Fibroblast of skin of back (primary cell): Measurements from ENCODE around the gene MAST1.
"Not testable (repeated sequence)": the region's sequence is repeated elsewhere in the genome, so short reads cannot be mapped to it uniquely, and the experiment has no call there.

Experiments
- DNase-seq: peaks from one replicate; pipeline ENCODE4 v3.0.0-alpha.2; 2013

Gene MAST1

DNA sequence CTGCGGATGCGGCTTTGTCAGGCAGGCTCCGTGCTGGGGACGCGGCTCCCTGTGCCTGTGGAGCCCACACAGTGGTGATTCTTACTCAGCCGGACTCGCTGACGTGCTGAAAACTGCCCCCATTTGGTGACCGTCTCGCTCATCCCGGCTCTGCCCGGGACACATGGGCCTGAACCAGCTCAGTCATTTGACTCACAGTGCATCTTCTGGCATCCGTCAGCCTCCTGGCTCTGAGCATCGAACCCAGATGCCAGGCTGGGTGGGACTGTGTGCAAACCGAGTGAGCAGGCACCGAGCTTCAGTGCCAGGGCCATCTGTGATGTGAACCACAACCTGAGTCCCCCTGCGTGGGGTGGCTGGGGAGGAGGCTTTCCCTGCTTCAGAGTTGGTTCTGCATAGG is 58.1 kb downstream of the MAST1 start:
- no peak for DNase-seq

DNA sequence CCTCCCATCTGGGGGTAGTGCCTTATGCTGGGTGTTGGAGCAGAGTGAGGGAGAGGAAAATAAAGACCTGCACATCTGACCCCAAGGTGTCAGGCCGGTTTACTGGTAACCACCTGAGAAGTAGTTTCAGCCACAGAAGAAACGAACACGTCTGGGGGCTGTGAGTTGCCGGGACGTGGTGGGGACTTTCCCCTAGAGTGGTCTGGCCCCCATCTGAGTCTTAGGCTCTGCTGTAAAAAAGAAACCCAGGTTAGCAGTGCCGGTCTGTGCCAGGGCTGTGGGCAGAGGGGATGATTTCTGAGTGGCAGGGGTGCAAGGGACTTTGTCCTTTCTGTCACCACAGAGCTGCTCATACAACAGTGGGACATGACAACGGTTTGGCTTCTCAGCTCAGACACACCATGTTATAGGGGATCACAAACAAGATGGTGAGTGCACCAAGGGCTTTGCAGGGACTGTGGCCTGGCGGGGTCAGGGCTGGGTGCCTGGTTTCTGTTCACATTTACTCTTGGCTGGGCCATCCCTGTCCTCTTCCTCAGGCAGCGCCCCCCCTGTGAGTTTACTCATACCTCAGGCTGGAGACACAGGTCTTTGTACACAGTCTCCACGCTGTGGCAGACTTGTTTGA is 61.7 kb downstream of the MAST1 start:
- no peak for DNase-seq

DNA sequence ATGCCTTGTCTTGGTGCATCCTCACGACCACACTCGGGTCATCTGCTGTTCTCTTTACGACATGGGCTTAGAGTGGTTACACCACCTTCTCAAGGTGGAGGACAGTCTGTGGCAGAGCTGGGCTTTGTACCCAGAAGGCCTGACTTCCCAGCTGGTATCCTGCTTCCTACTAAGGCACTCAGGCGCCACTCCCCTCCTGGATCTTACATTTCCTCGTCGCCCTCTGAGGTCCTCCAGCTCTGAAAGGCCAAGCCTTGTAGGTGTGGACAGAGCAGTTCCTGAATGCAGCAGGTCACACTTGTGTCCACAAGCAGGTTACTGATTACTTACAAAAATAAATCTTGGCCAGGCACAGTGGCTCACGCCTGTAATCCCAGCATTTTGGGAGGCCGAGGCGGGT is 68.9 kb downstream of the MAST1 start:
- no peak for DNase-seq

DNA sequence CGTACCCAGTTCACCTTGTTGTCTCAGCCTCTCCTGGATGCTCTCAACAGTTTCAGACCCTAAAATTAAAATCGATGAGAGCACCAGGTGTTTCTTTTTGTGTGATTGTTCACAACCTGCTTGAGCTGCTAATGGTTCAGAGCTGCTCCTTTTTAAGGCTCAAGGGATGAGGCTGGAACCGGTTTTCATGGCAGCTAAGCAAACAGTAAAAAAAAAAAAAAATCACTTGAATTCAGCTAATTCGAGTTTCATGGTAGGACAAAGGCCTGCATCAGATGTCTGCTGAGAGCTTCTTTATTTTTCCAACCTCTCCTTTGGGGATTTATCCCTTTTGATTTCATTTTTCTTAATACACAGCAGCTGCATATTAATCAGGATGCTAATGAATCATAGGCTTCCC is 74.3 kb downstream of the MAST1 start:
- no peak for DNase-seq

DNA sequence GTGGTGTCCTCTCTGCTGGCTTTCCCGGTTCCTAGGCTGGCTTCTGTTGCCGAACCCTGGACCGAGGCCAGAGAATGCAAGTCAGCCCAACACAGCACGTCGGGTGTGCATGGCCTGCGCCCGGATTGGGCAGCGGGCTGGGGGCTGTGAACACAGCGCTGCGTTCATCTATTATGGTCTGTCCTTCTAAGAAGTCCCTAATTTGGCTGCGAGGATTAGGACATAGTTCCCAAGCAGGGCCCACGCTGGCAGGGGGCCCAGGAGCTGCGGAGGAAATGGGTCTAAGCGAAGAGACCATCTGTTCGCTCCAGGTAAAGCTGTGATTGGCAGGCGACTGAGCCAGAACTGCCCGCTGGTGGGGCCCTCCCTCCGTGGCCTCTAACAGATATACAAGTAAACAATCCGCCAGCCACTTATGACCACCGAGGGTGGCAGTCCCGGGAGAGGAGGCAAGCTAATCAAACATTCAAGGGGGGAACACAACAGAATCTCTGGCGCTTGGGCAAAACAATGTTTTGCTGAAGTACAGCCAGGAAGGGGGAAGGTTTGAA is 74.8 kb downstream of the MAST1 start:
- peak; percentile 44 for DNase-seq

DNA sequence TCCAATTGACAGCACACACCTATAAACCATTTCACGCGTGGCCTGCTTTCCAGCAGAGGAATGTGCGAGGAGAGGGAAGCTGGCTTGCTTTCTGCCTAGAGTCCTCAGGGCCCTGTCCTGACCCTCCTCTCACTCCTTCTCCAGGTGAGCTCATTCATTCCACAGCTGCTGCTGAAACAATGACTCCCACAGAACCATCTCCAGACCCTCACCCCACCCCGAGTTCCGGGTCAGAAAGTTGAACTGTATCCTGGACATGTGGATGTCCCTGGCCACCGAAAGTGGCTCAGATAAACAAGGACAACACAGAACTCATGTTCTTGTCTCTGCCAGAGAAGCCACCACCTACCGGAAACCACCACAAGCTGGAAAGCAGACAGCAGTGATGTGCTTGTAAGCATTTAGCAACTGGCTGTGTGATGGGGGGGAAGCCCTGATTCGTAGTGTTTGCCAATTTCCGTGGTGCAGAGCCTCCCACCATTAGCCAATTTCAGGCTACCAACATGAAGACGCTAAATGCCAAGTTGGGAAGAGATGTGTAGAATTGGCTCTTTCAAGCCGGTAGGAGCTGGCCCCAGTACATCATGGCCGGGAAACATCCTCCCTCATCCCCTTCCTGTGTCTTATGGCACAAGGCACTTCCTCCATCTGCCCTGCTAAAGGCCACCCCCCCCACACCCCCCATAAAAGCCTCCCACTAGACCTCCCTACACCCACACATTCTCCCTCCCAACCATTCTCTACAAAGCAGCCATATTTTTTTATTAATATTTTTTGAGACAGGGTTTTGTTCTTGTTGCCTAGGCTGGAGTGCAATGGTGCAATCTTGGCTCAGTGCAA is 75.8 kb downstream of the MAST1 start:
- peak; percentile 12 for DNase-seq

DNA sequence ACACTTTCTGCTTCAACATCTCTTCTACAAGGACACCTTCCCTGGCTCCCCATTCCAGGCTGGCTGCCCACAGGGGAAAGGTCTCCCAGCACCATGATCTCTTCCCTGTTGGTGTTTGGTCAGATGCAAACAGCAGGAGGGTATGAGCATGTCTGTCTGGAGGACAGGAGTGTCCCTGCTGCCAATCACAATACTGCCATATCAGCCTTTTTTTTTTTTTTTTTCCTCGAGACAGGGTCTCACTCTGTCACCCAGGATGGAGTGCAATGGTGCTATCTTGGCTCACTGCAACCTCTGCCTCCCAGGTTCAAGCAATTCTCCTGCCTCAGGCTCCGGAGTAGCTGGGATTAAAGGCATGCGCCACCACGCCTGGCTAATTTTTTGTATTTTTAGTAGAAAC is 77.5 kb downstream of the MAST1 start:
- not testable (repeated sequence) for DNase-seq

DNA sequence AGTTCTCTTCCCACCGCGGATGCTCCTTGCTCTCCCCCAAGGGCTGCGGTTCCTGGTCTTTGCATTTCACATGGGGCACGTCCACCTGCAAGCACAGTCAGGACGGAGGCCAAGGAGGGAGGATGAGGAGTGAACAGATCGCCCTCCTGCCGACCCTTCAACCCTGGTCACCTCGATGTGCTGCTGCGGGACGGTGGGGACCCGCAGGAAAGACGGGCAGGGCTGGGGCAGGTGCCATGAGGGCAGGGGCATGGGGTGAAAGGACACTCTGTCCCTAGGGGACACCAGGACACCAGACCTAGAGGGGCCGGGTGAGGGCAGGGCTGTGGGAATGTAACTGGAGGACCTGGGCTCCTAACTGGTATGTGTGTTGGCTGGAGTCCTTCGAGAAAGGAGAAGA is 79.9 kb downstream of the MAST1 start:
- no peak for DNase-seq

DNA sequence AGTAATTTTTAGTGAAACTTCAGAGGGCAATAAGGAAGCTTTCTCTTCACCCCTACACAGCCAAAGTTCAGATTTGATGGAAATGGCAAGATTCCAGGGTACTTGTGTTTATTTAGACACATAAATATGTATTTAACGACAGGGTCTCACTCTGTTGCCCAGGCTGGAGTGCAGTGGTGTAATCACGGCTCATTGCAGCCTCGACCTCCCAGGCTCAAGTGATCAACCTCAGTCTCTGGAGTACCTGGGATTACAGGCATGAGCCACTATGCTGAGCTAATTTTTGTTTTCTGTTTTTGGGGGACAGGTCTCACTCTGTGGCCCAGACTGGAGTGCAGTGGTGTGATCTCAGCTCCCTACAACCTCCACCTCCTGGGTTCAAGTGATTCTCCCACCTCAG is 82.7 kb downstream of the MAST1 start:
- DNase-seq, result no peak

DNA sequence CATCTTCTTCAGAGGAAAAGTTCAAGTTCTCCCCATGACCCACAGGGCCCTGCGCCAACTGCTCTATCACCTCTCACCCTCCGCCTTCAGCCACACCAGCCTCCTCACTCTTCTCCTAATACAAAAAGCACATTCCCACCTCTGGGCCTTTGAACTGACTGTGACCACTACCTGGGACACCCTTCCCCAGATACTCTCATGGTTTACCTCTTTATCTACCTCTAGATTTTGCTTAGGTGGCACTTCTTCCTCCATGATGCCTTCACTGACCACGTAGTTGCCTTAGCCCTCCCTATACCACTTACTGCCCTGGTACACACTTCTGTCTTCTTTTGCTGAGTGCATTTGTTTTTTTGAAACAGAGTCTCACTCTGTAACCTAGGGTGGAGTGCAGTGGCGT is 84.6 kb downstream of the MAST1 start:
- DNase-seq, result no peak
